Measurements from ENCODE around the gene RSAD1.

GRCh38 chr17:50453901-50454300 lies 24.8 kb upstream of the RSAD1 start:
- TF ChIP-seq CTCF (IDR thresholded peaks at IDR 0.05), result no peak
- TF ChIP-seq POLR2A (IDR thresholded peaks at IDR 0.05), result no peak

Data from thyroid gland (tissue), 4 donors.